ENCODE measurements around the gene CATSPERB. TPM values are rescaled to one million over a fixed set of nuclear protein-coding genes. Genes with fewer than 3 reads are reported as not detected.
"Not testable (repeated sequence)": the region's sequence is repeated elsewhere in the genome, so short reads cannot be mapped to it uniquely, and the experiment has no call there.

CATSPERB gene
- polyA plus RNA-seq, 4 donors, result 0.89 to 0.92 (median 0.92) TPM; not detected in 1

GRCh38 chr14:91694643-91695042 lies 37.2 kb downstream of the CATSPERB start:
- Histone ChIP-seq H3K36me3 (ENCODE audit: control insufficient read depth in 3 of 3, insufficient read depth in 2 of 3, low read depth in 1 of 3, low read length in 3 of 3) (no peaks in the 10 kb centered on the region), H3K4me1 (ENCODE audit: control insufficient read depth in 3 of 3, insufficient read depth in 2 of 3, low read depth in 1 of 3, low read length in 2 of 3) (peaks cover 0 to 4% (median 0%) of the 10 kb centered on the region in 3 donors), H3K9me3 (ENCODE audit: control insufficient read depth in 2 of 2, insufficient read depth in 1 of 2, low read depth in 1 of 2, low read length in 1 of 2) (peaks cover 0 to 8% of the 10 kb centered on the region in 2 donors), H3K4me3 (ENCODE audit: low read depth in 1 of 3, low read length in 3 of 3) (no peak overlapping the region), H3K27ac (ENCODE audit: low read depth in 1 of 3, low read length in 2 of 3) (no peak overlapping the region), H3K27me3 (ENCODE audit: control insufficient read depth in 3 of 3, insufficient read depth in 3 of 3, low read length in 3 of 3) (no peaks in the 10 kb centered on the region)
- DNase-seq (no peak), FAIRE-seq (no peak)
- 61 to 85% (median 78%) methylated on average over 2 of the region's 2 CpGs for WGBS, 3 donors

GRCh38 chr14:91693346-91693745 lies 38.5 kb downstream of the CATSPERB start:
- Histone ChIP-seq H3K27me3 (ENCODE audit: control insufficient read depth in 3 of 3, insufficient read depth in 3 of 3, low read length in 3 of 3) (no peaks in the 10 kb centered on the region), H3K36me3 (ENCODE audit: control insufficient read depth in 3 of 3, insufficient read depth in 2 of 3, low read depth in 1 of 3, low read length in 3 of 3) (no peaks in the 10 kb centered on the region), H3K9me3 (ENCODE audit: control insufficient read depth in 2 of 2, insufficient read depth in 1 of 2, low read depth in 1 of 2, low read length in 1 of 2) (peaks cover 0 to 8% of the 10 kb centered on the region in 2 donors), H3K4me1 (ENCODE audit: control insufficient read depth in 3 of 3, insufficient read depth in 2 of 3, low read depth in 1 of 3, low read length in 2 of 3) (peaks cover 0 to 4% (median 0%) of the 10 kb centered on the region in 3 donors), H3K4me3 (ENCODE audit: low read depth in 1 of 3, low read length in 3 of 3) (no peak overlapping the region), H3K27ac (ENCODE audit: low read depth in 1 of 3, low read length in 2 of 3) (peak overlapping the region in 1 of 3 donors; percentile 53)
- FAIRE-seq (no peak), DNase-seq (peak; percentile 77 to 83)
- 9 to 47% (median 18%) methylated on average over 1 of the region's 1 CpG for WGBS, 3 donors

- no peak overlapping the region for H3K4me3 ChIP-seq (ENCODE audit: low read depth in 1 of 3, low read length in 3 of 3)
- H3K27ac ChIP-seq (ENCODE audit: low read depth in 1 of 3, low read length in 2 of 3), result no peak overlapping the region
- peaks cover 0 to 4% (median 0%) of the 10 kb centered on the region in 3 donors for H3K4me1 ChIP-seq (ENCODE audit: control insufficient read depth in 3 of 3, insufficient read depth in 2 of 3, low read depth in 1 of 3, low read length in 2 of 3)
- 79 to 83% (median 80%) methylated on average over 7 of the region's 7 CpGs for WGBS, 3 donors
- FAIRE-seq, result no peak
- peak in 1 of 2 donors; percentile 12 for DNase-seq
- H3K27me3 ChIP-seq (ENCODE audit: control insufficient read depth in 3 of 3, insufficient read depth in 3 of 3, low read length in 3 of 3), result no peaks in the 10 kb centered on the region
- H3K36me3 ChIP-seq (ENCODE audit: control insufficient read depth in 3 of 3, insufficient read depth in 2 of 3, low read depth in 1 of 3, low read length in 3 of 3), result no peaks in the 10 kb centered on the region
- peaks cover 0 to 5% of the 10 kb centered on the region in 2 donors for H3K9me3 ChIP-seq (ENCODE audit: control insufficient read depth in 2 of 2, insufficient read depth in 1 of 2, low read depth in 1 of 2, low read length in 1 of 2)
Measured at GRCh38 chr14:91692075-91692474, 39.8 kb downstream of the CATSPERB start.

- no peak overlapping the region for H3K27ac ChIP-seq (ENCODE audit: low read depth in 1 of 3, low read length in 2 of 3)
- peaks cover 0 to 4% (median 0%) of the 10 kb centered on the region in 3 donors for H3K4me1 ChIP-seq (ENCODE audit: control insufficient read depth in 3 of 3, insufficient read depth in 2 of 3, low read depth in 1 of 3, low read length in 2 of 3)
- FAIRE-seq, result no peak
- H3K4me3 ChIP-seq (ENCODE audit: low read depth in 1 of 3, low read length in 3 of 3), result no peak overlapping the region
- no peaks in the 10 kb centered on the region for H3K36me3 ChIP-seq (ENCODE audit: control insufficient read depth in 3 of 3, insufficient read depth in 2 of 3, low read depth in 1 of 3, low read length in 3 of 3)
- H3K9me3 ChIP-seq (ENCODE audit: control insufficient read depth in 2 of 2, insufficient read depth in 1 of 2, low read depth in 1 of 2, low read length in 1 of 2), result peaks cover 0 to 4% of the 10 kb centered on the region in 2 donors
- H3K27me3 ChIP-seq (ENCODE audit: control insufficient read depth in 3 of 3, insufficient read depth in 3 of 3, low read length in 3 of 3), result no peaks in the 10 kb centered on the region
- no peak for DNase-seq
- 88 to 100% (median 97%) methylated on average over 1 of the region's 1 CpG for WGBS, 3 donors
Measured at GRCh38 chr14:91689608-91690007, 42.3 kb downstream of the CATSPERB start.

- not testable (repeated sequence) for H3K4me1 ChIP-seq (ENCODE audit: control insufficient read depth in 3 of 3, insufficient read depth in 2 of 3, low read depth in 1 of 3, low read length in 2 of 3); H3K4me3 ChIP-seq (ENCODE audit: low read depth in 1 of 3, low read length in 3 of 3); DNase-seq; H3K36me3 ChIP-seq (ENCODE audit: control insufficient read depth in 3 of 3, insufficient read depth in 2 of 3, low read depth in 1 of 3, low read length in 3 of 3); H3K27me3 ChIP-seq (ENCODE audit: control insufficient read depth in 3 of 3, insufficient read depth in 3 of 3, low read length in 3 of 3); H3K9me3 ChIP-seq (ENCODE audit: control insufficient read depth in 2 of 2, insufficient read depth in 1 of 2, low read depth in 1 of 2, low read length in 1 of 2); FAIRE-seq; H3K27ac ChIP-seq (ENCODE audit: low read depth in 1 of 3, low read length in 2 of 3)
- 85 to 88% (median 86%) methylated on average over 4 of the region's 4 CpGs for WGBS, 3 donors
Measured at GRCh38 chr14:91687436-91687835, 44.5 kb downstream of the CATSPERB start.

- Histone ChIP-seq H3K4me3 (ENCODE audit: low read depth in 1 of 3, low read length in 3 of 3) (no peak overlapping the region), H3K27me3 (ENCODE audit: control insufficient read depth in 3 of 3, insufficient read depth in 3 of 3, low read length in 3 of 3) (no peaks in the 10 kb centered on the region), H3K36me3 (ENCODE audit: control insufficient read depth in 3 of 3, insufficient read depth in 2 of 3, low read depth in 1 of 3, low read length in 3 of 3) (no peaks in the 10 kb centered on the region), H3K9me3 (ENCODE audit: control insufficient read depth in 2 of 2, insufficient read depth in 1 of 2, low read depth in 1 of 2, low read length in 1 of 2) (peaks cover 0 to 1% of the 10 kb centered on the region in 2 donors), H3K4me1 (ENCODE audit: control insufficient read depth in 3 of 3, insufficient read depth in 2 of 3, low read depth in 1 of 3, low read length in 2 of 3) (no peaks in the 10 kb centered on the region), H3K27ac (ENCODE audit: low read depth in 1 of 3, low read length in 2 of 3) (no peak overlapping the region)
- no peak for FAIRE-seq
- WGBS, 3 donors, result 42 to 79% (median 76%) methylated on average over 1 of the region's 1 CpG
- no peak for DNase-seq
Measured at GRCh38 chr14:91685600-91685999, 46.3 kb downstream of the CATSPERB start.

GRCh38 chr14:91681893-91682563 lies 49.9 kb downstream of the CATSPERB start:
- no peak for FAIRE-seq
- Histone ChIP-seq H3K27me3 (ENCODE audit: control insufficient read depth in 3 of 3, insufficient read depth in 3 of 3, low read length in 3 of 3) (no peaks in the 10 kb centered on the region), H3K4me3 (ENCODE audit: low read depth in 1 of 3, low read length in 3 of 3) (no peak overlapping the region), H3K36me3 (ENCODE audit: control insufficient read depth in 3 of 3, insufficient read depth in 2 of 3, low read depth in 1 of 3, low read length in 3 of 3) (no peaks in the 10 kb centered on the region), H3K27ac (ENCODE audit: low read depth in 1 of 3, low read length in 2 of 3) (no peak overlapping the region), H3K4me1 (ENCODE audit: control insufficient read depth in 3 of 3, insufficient read depth in 2 of 3, low read depth in 1 of 3, low read length in 2 of 3) (no peaks in the 10 kb centered on the region), H3K9me3 (ENCODE audit: control insufficient read depth in 2 of 2, insufficient read depth in 1 of 2, low read depth in 1 of 2, low read length in 1 of 2) (peaks cover 0 to 3% of the 10 kb centered on the region in 2 donors)
- no peak for DNase-seq
- WGBS, 3 donors, result 86 to 90% (median 87%) methylated on average over 4 of the region's 4 CpGs

GRCh38 chr14:91681118-91681517 lies 50.8 kb downstream of the CATSPERB start:
- Histone ChIP-seq H3K27me3 (ENCODE audit: control insufficient read depth in 3 of 3, insufficient read depth in 3 of 3, low read length in 3 of 3) (no peaks in the 10 kb centered on the region), H3K27ac (ENCODE audit: low read depth in 1 of 3, low read length in 2 of 3) (no peak overlapping the region), H3K9me3 (ENCODE audit: control insufficient read depth in 2 of 2, insufficient read depth in 1 of 2, low read depth in 1 of 2, low read length in 1 of 2) (peaks cover 0 to 3% of the 10 kb centered on the region in 2 donors), H3K4me1 (ENCODE audit: control insufficient read depth in 3 of 3, insufficient read depth in 2 of 3, low read depth in 1 of 3, low read length in 2 of 3) (no peaks in the 10 kb centered on the region), H3K4me3 (ENCODE audit: low read depth in 1 of 3, low read length in 3 of 3) (no peak overlapping the region), H3K36me3 (ENCODE audit: control insufficient read depth in 3 of 3, insufficient read depth in 2 of 3, low read depth in 1 of 3, low read length in 3 of 3) (no peaks in the 10 kb centered on the region)
- 90 to 91% (median 90%) methylated on average over 4 of the region's 4 CpGs for WGBS, 3 donors
- no peak for DNase-seq
- FAIRE-seq, result no peak

GRCh38 chr14:91679273-91679672 lies 52.6 kb downstream of the CATSPERB start:
- no peak for DNase-seq
- H3K27me3 ChIP-seq (ENCODE audit: control insufficient read depth in 3 of 3, insufficient read depth in 3 of 3, low read length in 3 of 3), result no peaks in the 10 kb centered on the region
- H3K4me1 ChIP-seq (ENCODE audit: control insufficient read depth in 3 of 3, insufficient read depth in 2 of 3, low read depth in 1 of 3, low read length in 2 of 3), result no peaks in the 10 kb centered on the region
- no peak overlapping the region for H3K27ac ChIP-seq (ENCODE audit: low read depth in 1 of 3, low read length in 2 of 3)
- no peaks in the 10 kb centered on the region for H3K36me3 ChIP-seq (ENCODE audit: control insufficient read depth in 3 of 3, insufficient read depth in 2 of 3, low read depth in 1 of 3, low read length in 3 of 3)
- peaks cover 0 to 3% of the 10 kb centered on the region in 2 donors for H3K9me3 ChIP-seq (ENCODE audit: control insufficient read depth in 2 of 2, insufficient read depth in 1 of 2, low read depth in 1 of 2, low read length in 1 of 2)
- FAIRE-seq, result no peak
- H3K4me3 ChIP-seq (ENCODE audit: low read depth in 1 of 3, low read length in 3 of 3), result no peak overlapping the region

All from small intestine (tissue), 7 donors.